Activated naive CD8-positive, alpha-beta T cell treated with anti-CD3 and anti-CD28 coated beads, Interleukin-2, amount 50 U/mL, for 16 hours (primary cell): Measurements from ENCODE around the gene OSBPL5.

Experiments used
- DNase-seq: peaks from one replicate; pipeline ENCODE4 v3.0.0-alpha.2; 2020; ENCODE audit warnings: low read depth, low spot score

Gene OSBPL5

GRCh38 chr11:3148990-3149851, 15.9 kb downstream of the OSBPL5 start:
- DNase-seq: no peak

DNA sequence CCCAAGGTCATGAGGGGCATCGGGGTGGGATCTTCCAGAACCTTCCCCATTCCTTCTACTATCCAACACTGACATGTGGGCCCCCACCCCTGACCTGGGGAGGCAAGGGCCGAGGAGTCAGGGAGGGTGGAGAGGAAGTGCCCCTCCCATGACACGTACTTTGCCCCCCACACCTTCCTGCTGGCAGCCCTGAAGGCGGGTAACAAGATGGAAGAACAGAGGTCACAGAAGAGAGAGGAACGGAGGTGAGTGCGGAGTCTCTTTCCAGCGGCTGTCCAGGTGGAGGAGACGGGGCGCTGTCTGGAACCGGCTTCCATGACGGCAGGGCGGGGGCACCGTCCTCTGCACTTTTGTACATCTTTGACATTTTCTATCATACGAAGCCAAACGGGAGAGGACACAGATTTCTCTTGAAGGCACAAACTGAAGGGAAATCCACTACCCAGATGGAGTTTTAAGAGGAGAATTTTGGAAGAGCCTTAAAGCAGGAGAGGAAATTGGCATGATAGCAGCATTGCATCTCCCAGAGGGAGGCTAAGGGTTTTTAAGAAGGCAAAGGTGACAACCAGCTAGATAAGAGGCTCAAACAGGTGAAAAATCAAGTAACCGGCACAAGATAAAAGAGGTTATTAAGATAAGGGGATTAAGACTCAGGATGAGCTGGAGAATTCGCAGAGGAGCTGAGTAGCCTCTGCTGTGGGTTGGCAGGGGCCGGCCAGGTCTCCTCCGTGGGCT, 16.7 kb downstream of the OSBPL5 start:
- DNase-seq: no peak

- DNase-seq: no peak
Observed at GRCh38 chr11:3147626-3148025, 17.5 kb downstream of the OSBPL5 start.

DNA sequence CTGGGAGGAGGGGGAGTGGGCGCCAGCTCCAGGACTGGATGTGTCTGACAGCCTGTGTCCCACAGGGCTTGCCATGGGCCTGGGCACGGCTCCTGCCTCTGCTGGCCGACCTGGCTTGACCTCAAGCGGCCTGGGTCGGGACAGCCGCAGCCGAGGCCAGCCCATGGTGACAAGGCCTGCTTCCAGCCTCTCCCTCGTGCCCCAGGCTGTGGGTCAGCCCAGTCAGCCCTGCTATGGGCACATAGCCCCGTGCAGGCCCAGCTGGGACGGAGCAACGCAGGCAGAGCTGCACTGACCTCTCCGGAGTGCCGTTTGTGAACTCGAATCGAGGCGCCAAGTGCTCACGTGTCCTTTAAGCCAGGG, 17.9 kb downstream of the OSBPL5 start:
- DNase-seq: no peak

- no peak for DNase-seq
Observed at GRCh38 chr11:3146612-3147256, 18.4 kb downstream of the OSBPL5 start.

DNA sequence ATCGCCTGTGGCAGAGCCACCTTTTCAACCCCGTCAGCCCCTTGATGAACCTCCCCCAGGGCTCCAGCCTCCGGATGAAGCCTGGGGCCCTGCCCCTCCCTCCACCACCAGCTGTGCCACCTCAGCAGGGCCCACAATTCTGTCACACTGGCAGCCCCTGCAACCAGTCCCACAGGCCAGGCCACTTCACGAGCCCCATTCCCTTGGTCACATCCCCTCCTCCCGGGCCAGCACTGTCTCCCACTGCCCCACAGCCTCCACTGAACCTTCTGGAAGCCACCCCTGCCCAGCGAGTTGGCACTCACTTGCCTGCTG, 19.9 kb downstream of the OSBPL5 start:
- no peak for DNase-seq

GRCh38 chr11:3144296-3145205, 20.6 kb downstream of the OSBPL5 start:
- DNase-seq: no peak

DNA sequence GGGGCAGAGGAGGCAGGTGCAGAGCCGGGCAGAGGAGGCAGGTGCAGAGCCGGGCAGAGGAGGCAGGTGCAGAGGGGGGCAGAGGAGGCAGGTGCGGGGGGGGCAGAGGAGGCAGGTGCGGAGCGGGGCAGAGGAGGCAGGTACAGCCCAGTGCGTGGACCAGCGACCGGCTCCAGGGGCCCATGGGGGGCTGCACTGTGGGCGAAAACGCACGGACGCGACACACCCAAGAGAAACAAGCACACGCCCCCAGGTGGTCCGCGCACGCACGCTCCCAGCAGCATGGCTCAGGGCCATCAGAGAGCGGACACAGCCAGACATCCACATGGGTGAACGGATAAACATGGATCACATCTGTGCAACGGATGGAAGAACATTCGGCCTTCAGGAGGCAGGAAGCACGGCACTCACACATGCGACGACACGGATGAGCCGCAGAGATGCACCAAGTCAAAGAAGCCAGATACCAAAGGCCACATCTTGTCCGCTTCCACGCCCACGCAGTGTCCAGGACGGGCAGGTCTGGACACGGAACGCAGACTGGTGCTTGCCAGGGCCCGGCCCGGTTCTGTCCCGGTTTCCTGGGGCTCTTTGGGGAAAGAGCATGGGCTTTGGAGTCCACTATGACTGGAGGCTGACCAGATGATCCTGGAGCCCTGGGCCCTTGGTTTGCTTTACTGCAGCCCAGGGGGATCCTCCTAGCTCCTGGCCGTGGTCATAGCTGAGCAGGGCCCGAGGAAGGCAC, 21.8 kb downstream of the OSBPL5 start:
- no peak for DNase-seq

DNA sequence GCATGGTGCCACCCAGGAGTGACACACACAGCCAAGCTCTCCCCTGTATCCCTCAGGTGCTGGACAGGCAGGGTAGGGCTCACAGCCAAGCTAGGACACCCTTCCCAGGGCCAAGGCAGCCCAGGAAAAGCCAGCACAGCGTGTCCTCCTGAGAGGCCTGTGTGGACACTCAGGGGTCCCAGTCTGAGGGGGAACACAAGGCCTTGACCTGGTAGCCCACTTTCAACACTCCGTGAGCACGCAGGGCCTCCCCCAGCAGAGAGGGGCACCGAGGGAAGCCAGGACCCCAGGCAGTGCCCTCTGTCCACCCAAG, 24.9 kb downstream of the OSBPL5 start:
- DNase-seq: no peak

GRCh38 chr11:3139481-3140290, 25.4 kb downstream of the OSBPL5 start:
- no peak for DNase-seq

GRCh38 chr11:3139086-3139440, 26.0 kb downstream of the OSBPL5 start:
- no peak for DNase-seq

GRCh38 chr11:3138178-3139085, 26.7 kb downstream of the OSBPL5 start:
- no peak for DNase-seq

DNA sequence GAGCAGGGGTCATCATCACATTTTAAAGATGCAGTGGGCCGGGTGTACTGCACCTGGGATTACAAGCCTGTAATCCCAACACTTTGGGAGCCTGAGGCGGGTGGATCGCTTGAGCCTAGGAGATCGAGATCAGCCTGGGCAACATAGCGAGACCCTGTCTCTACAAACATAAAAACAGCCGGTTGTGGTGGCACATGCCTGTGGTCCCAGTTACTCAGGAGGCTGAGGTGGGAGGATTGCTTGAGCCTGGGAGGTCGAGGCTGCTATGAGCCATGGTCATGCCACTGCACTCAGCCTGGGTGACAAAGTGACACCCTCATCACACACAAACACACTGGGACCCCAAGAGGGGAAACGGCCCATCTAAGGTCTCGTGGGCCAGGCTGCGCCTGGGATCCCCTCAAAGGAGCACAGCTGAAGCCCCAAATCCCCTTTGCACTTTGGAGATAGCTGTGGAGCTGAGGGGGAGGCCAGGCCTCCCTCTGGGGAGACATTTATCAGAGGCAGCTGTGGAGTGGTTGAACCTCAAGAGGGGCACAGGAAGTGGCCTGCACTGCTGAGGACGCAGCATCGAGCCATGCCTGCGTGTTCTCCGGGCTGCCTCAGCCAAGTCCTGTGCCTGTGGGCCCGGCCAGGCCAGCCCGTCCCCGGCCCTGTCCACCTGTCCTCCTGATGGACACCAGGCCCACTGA, 27.5 kb downstream of the OSBPL5 start:
- no peak for DNase-seq

- DNase-seq: no peak
Observed at GRCh38 chr11:3136546-3137455, 28.3 kb downstream of the OSBPL5 start.

- DNase-seq: no peak
Observed at GRCh38 chr11:3135481-3136440, 29.3 kb downstream of the OSBPL5 start.

DNA sequence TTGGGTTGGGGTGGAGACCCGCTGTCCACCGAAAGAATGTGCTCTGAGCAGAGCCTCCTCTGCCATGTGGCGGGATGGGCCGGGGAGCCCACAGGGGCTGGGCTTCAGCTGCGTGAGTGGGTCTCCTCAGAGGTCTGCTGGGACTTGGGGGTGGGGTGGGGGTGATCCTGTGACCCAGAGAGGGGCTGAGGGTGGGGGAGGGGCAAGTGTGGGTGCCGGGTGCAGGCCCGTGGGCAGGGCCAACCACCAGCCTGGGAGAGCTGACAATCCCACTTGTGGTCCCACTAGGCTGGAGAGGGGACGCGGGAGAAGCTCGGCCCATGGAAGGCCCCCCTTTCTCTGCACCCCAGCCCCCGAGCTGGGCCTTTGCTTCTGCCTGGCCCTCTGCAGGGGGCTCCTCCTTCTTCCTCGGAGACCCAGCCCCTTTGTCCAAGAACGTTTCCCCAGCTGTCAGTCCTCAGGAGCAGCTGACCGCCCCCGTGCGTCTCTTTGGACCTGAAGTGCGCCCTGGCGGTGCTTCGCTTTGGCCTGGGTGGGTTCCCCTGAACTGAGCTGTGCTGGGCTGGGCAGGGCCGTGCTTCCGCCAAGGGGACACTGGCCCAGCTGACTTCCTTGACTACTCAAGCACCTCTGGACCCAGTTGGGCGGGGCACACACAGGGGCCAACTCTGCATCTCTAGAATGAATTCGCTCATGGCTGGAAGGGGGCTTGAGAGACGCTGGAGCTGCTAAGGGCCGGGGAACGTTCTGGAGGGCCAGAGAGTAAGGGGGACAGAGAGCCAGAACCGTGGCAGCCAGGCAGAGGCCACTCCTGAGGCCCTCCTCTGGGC, 30.2 kb downstream of the OSBPL5 start:
- no peak for DNase-seq
